ENCODE results near the gene FBXO24. TPM values are rescaled to one million over a fixed set of nuclear protein-coding genes. Genes with fewer than 3 reads are reported as not detected.

FBXO24 gene
- total RNA-seq, 1 donor from 2014 or later: 0.79 TPM

DNA sequence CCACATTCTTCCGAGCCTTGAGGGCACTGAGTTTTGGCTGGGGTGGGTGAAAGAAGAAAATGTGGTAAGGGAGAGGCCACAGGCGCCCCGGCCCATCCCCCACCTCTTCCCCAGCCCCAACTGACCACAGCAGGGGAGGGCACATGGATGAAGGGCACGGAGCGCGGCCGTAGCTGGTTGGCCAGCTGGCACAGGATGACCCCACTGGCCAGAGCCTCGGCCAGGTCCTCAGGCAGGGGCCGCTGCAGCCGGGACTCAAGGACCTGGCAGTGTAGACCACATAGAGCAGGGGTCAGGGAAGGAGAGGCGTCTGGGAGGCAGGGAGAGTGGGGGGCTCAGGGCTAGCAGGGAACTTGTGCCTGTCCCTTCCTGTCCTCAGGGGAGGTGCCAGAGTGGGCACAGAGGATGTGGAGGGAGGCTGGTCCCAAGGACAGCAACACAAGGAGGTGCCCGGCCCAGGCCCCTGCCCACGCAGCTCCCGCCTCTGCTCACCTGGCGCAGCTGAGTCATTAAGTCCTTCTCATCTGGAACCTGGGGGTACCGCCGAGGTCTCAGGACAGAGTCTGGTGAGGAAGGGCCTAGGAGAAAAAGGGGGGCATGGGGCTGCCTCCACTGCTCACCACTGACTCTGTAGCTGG lies 10.3 kb upstream of the FBXO24 start:
- peaks cover 3% of the 10 kb centered on the region for H3K36me3 ChIP-seq (ENCODE audit: control insufficient read depth, insufficient read depth, low read length)
- H3K4me3 ChIP-seq (ENCODE audit: low read depth, low read length): no peak overlapping the region
- TF ChIP-seq, protein P1, sequence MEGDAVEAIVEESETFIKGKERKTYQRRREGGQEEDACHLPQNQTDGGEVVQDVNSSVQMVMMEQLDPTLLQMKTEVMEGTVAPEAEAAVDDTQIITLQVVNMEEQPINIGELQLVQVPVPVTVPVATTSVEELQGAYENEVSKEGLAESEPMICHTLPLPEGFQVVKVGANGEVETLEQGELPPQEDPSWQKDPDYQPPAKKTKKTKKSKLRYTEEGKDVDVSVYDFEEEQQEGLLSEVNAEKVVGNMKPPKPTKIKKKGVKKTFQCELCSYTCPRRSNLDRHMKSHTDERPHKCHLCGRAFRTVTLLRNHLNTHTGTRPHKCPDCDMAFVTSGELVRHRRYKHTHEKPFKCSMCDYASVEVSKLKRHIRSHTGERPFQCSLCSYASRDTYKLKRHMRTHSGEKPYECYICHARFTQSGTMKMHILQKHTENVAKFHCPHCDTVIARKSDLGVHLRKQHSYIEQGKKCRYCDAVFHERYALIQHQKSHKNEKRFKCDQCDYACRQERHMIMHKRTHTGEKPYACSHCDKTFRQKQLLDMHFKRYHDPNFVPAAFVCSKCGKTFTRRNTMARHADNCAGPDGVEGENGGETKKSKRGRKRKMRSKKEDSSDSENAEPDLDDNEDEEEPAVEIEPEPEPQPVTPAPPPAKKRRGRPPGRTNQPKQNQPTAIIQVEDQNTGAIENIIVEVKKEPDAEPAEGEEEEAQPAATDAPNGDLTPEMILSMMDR (IDR thresholded peaks at IDR 0.05; ENCODE audit: insufficient read depth, low read length, poor library complexity, severe bottlenecking): no peak
- DNase-seq (ENCODE audit: low read depth): no peak
- no peaks in the 10 kb centered on the region for H3K27me3 ChIP-seq (ENCODE audit: control insufficient read depth, insufficient read depth, low read length)

DNA sequence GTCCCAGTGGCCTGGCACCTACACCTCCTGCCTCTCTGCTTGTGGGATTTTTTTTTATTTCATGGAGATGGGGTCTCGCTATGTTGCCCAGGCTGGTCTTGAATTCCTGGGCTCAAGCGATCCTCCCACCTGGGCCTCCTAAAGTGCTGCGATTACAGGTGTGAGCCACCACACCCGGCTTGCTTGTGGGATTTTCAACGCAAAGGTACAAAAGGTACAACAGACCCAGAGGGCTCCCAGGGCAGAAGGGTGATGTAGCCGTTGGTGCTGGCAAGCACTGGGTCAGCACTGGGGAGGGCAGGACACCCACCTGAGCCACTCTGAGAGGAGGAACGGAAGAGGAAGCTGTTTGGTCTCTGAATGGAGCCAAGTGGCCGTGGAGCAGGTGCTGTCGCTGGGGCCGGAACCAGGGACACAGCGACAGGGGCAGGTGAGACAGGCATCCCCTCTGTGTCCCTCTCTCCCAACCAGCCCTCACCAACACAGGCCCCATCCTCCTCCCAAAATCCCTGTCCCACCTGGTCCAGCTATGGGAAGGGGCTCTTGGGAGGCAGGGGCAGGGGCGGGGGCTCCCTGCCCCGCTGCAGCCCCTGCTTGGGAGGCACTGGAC lies 9.6 kb upstream of the FBXO24 start:
- peaks cover 4% of the 10 kb centered on the region for H3K36me3 ChIP-seq (ENCODE audit: control insufficient read depth, insufficient read depth, low read length)
- no peak overlapping the region for H3K4me3 ChIP-seq (ENCODE audit: low read depth, low read length)
- no peak for DNase-seq (ENCODE audit: low read depth)
- H3K27me3 ChIP-seq (ENCODE audit: control insufficient read depth, insufficient read depth, low read length): no peaks in the 10 kb centered on the region
- TF ChIP-seq, protein P1 (IDR thresholded peaks at IDR 0.05; ENCODE audit: insufficient read depth, low read length, poor library complexity, severe bottlenecking): no peak

DNA sequence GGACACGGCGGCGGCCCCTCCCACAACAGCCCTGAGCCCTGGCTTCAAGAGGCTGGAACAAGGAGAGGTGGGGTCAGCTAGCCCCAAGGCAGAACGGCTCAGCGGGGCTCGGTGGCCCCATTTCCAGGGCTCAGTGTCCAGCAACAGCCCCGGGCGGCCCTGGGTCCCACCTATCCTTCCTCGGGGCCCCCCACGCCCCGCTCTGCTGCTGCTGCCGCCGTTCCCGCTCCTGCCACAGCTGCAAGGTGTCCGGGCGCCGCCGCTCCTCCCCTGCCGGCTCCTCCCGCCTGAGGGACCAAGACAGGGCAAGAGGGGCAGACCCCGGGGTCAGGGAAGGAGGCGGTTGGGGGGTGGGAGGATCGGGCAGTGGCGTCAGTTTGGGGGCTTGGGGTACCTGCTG lies 9.0 kb upstream of the FBXO24 start:
- no peak overlapping the region for H3K4me3 ChIP-seq (ENCODE audit: low read depth, low read length)
- H3K36me3 ChIP-seq (ENCODE audit: control insufficient read depth, insufficient read depth, low read length): peaks cover 4% of the 10 kb centered on the region
- TF ChIP-seq, protein P1 (IDR thresholded peaks at IDR 0.05; ENCODE audit: insufficient read depth, low read length, poor library complexity, severe bottlenecking): no peak
- DNase-seq (ENCODE audit: low read depth): no peak
- H3K27me3 ChIP-seq (ENCODE audit: control insufficient read depth, insufficient read depth, low read length): no peaks in the 10 kb centered on the region

DNA sequence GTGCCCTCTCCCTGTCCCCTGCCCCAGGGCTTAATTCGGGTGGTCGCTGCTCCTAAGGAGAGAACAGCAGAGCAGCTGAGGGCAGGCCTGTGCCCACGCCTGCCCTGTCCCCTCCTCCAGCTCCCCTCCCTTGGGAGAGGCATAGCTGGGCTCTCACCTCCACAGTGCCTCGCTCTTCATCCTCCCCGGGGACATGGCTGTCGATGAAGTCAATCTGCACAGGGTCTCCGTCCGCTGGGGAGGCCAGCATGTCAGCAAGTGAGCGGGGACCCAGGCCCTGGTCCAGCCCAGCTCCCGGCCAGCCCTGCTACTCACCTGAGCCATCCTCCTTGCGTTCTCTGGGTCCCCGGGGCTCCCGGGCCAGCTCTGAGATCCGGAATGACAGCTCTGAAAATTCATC lies 8.6 kb upstream of the FBXO24 start:
- Histone ChIP-seq H3K27me3 (ENCODE audit: control insufficient read depth, insufficient read depth, low read length) (no peaks in the 10 kb centered on the region), H3K4me3 (ENCODE audit: low read depth, low read length) (no peak overlapping the region), H3K36me3 (ENCODE audit: control insufficient read depth, insufficient read depth, low read length) (peaks cover 4% of the 10 kb centered on the region)
- DNase-seq (ENCODE audit: low read depth): no peak
- TF ChIP-seq, protein P1 (IDR thresholded peaks at IDR 0.05; ENCODE audit: insufficient read depth, low read length, poor library complexity, severe bottlenecking): no peak

DNA sequence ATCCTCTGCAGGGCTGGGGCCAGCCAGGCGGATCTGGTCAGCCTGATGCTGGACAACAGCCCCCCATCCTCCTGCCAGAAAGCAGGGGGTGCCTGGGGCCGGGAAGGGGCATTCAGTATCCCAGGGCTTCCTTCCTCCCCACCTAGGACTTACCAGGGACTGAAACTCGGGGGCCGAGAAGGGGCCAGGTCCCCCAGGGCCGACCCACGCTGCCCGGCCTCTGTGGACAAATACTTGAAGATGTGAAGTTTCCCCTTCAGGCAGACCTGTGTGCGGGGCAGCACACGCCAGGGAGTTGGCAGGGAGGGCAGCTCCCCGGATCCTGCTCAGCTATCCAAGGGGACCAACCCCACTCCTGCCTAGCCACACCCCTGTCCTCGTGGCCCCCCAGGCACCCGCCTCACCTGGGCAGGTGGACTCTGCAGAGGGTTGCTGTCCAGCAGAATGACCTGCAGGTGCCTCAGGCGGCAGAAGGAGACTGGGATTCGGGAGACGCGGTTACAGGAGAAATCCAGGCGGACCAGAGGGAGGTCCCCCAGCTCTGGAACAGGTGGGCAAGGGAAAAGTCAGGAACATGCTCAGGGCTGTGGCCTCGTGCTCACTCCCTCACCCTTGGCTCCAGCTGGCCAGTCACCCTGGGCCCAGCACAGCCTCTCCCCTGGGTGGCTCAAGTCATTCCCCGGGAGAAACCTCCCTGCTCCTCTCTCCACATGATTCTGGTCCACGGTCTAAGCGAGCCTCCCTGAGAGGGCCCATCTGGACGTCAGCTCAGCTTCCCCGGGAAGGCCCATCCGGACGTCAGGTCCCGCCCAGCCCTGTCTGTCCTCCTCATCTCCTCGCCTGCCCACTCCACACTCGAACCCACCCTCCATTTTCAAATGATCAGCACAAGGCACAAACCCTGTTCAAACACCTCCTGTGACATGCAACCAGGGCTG lies 7.6 kb upstream of the FBXO24 start:
- Histone ChIP-seq H3K36me3 (ENCODE audit: control insufficient read depth, insufficient read depth, low read length) (peaks cover 4% of the 10 kb centered on the region), H3K27me3 (ENCODE audit: control insufficient read depth, insufficient read depth, low read length) (no peaks in the 10 kb centered on the region), H3K4me3 (ENCODE audit: low read depth, low read length) (no peak overlapping the region)
- TF ChIP-seq, protein P1 (IDR thresholded peaks at IDR 0.05; ENCODE audit: insufficient read depth, low read length, poor library complexity, severe bottlenecking): no peak
- no peak for DNase-seq (ENCODE audit: low read depth)
